SH-SY5Y (cell line): ENCODE results near the gene ITGB2.

Experiments used
- GATA2 ChIP-seq: IDR thresholded peaks from 2 replicates; pipeline ENCODE4 v1.6.1; 2011; ENCODE audit warnings: mild to moderate bottlenecking, low read depth, low read length
- GATA3 ChIP-seq: IDR thresholded peaks from 2 replicates; pipeline ENCODE4 v1.6.1; 2011; ENCODE audit warnings: low read depth, mild to moderate bottlenecking, low read length, moderate library complexity

ITGB2 gene

DNA sequence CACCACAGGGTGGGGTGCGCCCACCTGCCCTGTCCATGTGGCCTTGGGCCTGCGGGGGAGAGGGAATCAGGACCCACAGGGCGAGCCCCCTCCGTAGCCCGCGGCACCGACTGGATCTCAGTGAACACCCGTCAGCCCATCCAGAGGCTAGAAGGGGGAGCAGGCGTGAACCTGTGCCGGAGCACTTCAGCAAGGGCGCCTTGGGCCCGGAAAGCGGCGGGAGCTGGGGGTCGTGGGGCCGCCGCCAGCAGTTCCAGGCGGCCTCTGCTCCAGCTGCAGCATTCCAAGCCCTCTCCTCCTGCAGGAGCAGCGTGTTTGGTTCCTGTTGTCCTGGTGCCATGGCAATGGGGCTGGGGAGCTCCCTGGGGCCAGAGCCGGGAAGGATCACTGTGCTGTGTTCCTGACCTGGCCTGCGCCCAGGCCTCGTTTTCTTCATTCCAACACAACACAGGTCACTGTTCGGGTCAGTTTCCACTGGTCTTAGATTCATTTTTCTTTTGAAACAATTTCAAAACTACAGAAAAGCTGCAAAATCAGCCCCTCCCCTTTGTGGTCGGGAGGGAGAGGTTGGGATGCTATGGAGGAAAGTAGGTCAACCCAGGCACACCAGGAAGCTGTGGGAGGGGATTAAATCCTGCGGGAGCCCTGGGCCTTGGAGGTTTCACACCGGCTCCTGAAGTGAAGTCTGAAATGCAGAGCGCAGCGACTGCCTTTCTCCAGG, 37.9 kb upstream of the ITGB2 start:
- no peak for TF ChIP-seq GATA2
- no peak for TF ChIP-seq GATA3

GRCh38 chr21:44957901-44958451, 37.3 kb upstream of the ITGB2 start:
- no peak for TF ChIP-seq GATA3

GRCh38 chr21:44957047-44957831, 36.5 kb upstream of the ITGB2 start:
- TF ChIP-seq GATA2: no peak
- TF ChIP-seq GATA3: no peak

DNA sequence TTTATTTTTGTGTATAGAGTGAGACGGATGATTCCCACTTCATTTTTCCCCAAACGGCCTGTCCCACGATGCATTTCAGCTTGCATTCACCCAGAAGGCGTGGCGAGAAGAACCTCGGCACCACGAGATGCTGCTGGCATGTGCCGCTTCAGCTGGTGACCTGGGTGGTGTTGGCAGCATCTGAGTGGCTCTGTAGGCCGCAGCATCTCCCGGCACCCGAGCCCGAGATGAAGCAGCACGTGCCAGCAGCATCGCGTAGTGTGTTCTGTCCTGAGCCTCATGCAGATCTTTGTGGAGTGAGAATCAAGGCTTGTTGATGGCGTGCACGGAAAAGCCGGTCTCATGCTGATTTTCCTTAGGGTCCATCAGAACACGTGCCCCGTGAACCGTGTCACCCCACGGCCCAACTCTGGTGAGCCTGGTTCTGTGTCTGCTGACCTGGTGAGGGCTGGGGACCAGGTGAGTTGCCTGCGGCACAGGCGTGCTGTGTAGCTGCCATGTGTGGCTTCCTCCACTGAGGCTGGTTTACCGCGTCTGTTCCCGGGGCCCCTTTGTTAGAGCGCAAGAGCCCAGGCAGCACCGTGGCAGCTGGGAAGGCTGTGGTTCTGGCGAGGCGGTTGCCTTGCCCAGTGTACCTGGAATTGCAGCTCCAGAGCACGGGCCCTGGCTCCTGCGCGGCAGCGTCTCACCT, 35.8 kb upstream of the ITGB2 start:
- TF ChIP-seq GATA2 (no peak), GATA3 (no peak)

GRCh38 chr21:44955798-44956175, 35.1 kb upstream of the ITGB2 start:
- TF ChIP-seq GATA3: no peak

DNA sequence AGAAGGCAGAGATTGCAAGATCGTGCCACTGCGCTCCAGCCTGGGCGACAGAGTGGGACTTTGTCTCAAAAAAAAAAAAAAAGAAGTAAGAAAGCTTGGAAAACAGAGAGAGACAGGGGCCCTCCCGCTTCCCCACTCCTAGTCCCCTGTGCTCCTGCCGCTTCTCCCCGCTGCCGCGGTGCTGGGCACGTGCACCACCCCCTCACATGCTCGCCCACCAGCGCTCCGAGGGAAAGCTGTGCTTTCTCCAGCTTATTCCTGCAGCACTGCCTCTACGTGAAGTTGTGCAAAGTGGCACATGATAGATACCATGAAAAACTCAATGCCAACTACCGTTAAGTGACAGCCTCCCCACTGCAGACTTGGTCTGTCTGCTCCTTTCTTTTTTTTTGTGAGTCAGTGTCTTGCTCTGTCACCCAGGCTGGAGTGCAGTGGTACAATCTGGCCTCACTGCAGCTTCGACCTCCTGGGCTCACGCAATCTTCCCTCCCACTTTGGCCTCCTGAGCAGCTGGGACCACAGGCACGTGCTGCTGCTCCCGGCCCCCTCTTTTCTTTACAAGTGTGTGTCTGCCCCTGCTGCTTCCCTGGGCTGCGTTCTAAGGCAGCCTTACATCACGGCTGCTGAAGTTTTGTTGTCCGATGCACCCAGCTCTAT, 34.6 kb upstream of the ITGB2 start:
- TF ChIP-seq GATA2: no peak

DNA sequence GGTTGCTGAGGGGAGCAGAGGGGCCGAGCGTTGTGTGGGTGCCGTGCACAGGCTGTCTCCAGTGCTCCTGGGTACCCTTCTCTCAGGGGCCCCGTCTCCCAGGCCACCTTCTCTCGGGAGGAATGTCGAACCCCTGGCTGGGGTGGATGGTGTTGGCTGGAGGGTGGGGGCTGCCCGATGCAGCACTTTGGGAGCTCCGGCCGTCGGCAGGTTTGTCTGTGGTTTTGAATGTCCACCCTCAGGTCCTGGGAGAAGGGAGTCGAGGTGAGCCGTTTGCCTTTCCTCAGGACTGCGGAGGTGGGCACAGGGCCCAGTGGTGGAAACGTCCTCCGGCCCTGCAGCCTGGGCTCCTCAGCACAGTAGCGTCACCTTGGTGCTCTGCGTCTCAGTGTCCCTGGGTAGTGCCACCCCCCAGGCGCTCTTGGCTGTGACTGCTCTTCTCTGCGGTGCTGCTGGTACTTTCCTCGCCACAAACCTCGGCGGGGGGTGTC, 33.6 kb upstream of the ITGB2 start:
- no peak for TF ChIP-seq GATA2
- no peak for TF ChIP-seq GATA3

DNA sequence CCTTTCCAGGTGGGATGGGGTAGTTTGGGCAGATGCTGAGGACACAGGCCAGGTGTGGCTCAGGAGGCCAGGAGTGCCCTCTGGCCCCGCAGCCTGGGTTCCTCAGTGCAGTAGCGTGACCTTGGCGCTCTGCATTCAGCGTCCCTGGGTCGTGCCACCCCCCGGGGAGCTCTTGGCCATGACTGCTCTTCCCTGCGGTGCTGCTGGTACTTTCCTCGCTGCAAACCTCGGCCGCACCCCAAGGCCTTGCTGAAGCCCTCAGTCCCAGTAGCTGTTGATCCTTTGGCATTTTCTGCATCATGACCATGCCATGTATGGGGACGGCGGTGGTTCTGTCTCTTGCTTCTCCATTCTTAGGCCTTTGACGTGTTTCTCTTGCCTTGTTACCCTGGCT, 32.9 kb upstream of the ITGB2 start:
- no peak for TF ChIP-seq GATA2
- TF ChIP-seq GATA3: no peak

DNA sequence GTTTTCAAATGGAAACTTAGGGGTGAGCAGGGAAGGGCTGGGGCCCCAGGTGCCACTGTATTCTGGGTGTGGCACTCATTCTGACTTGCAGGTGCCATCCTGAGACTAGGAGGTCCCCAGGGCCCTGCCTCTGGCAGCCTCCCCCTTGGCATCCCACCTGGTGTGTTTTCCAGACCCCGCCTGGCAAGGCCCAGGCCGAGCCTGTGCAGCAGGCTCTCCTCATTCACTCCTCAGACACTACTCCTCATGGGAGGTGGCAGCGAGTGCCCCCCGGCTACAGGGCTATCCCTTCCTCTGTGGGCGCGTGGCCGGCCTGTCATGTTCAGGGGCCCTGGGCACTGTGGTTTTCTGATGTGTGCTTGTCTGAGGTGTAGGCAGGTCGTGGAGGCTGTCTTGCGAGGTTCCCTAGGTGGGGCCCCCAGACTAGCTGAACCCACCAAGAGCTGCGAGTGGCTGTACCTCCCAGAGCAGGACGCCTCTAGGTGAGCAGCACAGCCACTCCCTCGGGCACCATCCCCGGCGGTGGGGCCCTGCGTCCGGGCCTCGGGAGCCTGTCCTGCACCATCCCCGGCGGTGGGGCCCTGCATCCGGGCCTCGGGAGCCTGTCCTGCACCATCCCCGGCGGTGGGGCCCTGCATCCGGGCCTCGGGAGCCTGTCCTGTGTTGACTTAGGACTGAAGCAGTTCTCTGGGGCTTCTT, 32.4 kb upstream of the ITGB2 start:
- no peak for TF ChIP-seq GATA3
- no peak for TF ChIP-seq GATA2

DNA sequence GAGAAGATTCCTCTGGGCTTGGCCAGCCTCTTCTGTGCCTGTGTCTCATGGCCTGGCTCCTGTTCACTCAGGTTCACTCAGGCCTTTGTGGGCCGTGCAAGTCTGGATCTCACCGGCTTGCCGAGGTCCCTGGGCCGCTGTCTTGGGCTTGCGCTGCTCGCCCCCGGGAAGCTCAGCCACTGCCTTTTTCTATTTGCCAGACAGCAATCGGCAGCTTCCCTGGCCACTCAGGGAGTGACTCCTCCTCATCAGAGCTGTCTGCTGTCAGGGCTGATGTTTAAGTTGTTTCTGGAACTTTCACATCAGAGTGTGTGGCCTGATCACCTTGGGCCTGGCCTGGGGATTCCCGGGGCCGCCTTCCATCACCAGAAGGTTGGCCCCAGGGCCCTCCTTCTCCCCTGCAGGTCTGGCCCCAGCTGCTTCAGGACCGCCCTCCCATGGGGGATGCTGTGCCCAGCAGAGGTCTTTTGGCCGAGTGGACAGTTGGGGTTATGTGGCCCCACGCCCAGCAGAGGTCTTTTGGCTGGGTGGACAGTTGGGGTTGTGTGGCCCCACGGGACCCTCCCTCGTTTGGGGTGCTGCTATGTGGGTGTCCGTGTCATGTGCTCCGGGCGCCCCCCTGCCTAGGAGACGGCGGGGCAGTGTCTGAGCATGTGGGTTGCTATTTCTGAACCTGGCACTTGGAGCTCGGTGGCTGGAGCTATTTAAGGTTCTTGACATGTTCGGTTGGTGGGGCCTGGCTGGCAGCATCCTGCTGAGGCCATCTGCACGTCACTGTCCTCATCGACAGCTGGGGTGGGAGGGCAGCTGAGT, 31.6 kb upstream of the ITGB2 start:
- TF ChIP-seq GATA3 (no peak), GATA2 (no peak)

- TF ChIP-seq GATA2: no peak
- no peak for TF ChIP-seq GATA3
These were observed 30.7 kb upstream of the ITGB2 start for GRCh38 chr21:44951186-44951915.

DNA sequence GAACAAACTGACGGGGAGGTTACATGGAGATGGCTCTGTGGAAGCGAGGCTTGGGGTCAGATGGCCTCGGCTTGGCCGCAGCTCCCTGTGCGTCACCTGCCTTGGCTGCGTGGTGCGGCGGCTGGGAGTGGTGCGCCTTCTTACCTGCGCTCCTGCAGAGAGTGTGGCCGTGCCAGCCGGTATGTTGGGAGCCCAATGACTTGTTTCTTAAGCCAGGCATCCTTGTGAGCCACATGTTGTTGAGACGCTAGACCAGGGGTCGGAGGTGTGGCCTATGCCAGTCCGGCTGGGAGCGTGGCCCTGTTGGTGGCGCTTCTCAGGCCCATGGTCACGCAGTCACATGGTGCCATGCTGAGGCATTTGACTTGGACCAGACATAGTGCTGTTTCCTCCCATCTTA, 29.7 kb upstream of the ITGB2 start:
- TF ChIP-seq GATA3 (no peak), GATA2 (no peak)
